PC-3 (cell line): Measurements from ENCODE around the gene OLFM2.

ENCODE experiments used
- EZH2 ChIP-seq: fragments of 300-600 bp; sonication (generic); IDR thresholded peaks from one replicate; pipeline ENCODE4 v1.6.1; 2017; ENCODE audit warnings: antibody characterized with exemption, mild to moderate bottlenecking, low read length; ENCODE audit not compliant: unreplicated experiment
- TF ChIP-seq, protein P1 (sequence below): fragments of 300-600 bp; sonication (generic); conservative IDR thresholded peaks from 2 replicates; pipeline ENCODE4 v1.5.1; 2017; ENCODE audit warnings: antibody characterized with exemption, low read depth, mild to moderate bottlenecking, low read length

DNA sequence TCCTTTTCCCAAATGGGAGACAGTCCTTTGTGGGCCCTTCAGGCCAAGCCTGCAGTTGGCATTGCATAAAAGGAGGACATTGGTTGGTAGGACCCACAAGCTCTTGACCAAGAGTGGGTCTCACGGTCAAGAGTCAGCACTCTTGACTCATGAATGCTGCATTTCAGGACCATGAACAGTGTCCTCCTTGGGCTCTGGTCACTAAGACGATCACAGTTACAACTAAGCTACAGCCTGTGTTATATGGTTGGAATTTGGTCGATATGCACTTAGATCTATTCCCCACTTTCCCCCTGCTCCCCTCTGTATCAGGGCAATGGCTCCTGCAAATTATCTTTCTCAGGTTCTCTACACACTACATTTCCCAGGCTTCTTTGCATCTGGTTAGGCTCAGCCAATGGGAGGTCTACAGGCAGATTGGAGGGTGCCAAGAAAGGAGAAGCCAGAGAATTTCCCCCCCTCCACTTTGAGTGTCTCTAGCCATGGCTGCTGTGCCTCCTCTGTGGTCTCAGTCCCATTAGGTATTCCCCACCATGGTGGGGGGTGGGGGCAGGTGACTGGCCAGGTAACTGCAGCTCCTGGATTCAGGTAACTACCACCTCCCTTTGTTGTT is 3.1 kb upstream of the OLFM2 start:
- TF ChIP-seq, protein P1, sequence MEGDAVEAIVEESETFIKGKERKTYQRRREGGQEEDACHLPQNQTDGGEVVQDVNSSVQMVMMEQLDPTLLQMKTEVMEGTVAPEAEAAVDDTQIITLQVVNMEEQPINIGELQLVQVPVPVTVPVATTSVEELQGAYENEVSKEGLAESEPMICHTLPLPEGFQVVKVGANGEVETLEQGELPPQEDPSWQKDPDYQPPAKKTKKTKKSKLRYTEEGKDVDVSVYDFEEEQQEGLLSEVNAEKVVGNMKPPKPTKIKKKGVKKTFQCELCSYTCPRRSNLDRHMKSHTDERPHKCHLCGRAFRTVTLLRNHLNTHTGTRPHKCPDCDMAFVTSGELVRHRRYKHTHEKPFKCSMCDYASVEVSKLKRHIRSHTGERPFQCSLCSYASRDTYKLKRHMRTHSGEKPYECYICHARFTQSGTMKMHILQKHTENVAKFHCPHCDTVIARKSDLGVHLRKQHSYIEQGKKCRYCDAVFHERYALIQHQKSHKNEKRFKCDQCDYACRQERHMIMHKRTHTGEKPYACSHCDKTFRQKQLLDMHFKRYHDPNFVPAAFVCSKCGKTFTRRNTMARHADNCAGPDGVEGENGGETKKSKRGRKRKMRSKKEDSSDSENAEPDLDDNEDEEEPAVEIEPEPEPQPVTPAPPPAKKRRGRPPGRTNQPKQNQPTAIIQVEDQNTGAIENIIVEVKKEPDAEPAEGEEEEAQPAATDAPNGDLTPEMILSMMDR = no peak
- TF ChIP-seq EZH2 = no peak
